ENCODE data around the gene ZNF705A.
"Not testable (repeated sequence)": the region's sequence is repeated elsewhere in the genome, so short reads cannot be mapped to it uniquely, and the experiment has no call there.

Gene ZNF705A
- 0 reads per million in 4 experiments for total RNA-seq

DNA sequence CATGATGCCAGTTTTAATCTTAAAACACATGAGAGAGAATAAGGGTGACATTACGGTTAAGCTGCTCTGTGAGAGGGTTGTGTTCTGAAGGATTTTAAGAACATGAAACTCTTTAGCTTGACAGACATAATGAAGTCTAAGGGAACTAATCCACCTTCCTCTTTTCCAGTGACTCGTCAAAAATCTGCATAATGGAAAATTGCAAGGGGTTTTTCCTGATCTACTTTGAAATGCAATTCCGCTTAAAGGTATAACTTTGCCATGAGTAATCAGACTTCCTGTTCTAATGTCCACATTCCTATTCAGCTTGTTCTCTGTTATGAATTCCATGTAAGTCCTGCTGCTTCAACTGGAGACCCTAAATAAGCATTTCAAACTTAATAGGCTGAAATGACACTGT lies at the start of gene ZNF705A:
TSS of gene ZNF705A (plus strand) at position 171 of the 400 bp plus-strand sequence. CDS start 15,611 bp downstream, outside the sequence.
- no peak for DNase-seq

DNA sequence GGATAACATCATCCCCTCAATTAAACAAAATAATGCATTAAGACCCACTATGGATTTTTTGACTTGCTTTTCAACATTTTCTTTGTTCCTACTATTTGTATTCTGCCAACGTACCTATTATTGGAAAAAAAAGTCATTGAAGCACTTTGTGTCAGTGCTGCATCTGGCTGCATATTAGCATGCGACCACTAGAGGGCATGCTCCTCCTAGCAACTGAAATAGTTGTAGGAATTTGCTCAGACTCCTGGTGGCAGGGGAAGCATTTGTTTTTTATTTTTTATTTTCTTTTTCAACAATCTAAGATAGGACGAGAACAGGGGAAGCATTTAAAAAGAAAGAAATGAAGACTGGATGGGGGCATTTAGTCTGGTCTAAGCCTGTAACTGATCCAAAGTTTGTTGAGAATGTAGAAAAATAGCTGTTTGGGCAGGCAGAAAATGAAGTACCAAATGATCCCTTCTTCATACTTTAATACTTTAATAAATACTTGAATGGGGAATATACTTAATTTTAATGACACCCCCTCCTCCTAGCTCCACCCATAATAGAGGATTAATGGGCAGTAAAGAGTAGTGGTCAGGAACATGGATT lies 47.9 kb upstream of the ZNF705A start:
- DNase-seq = peak; percentile 65

DNA sequence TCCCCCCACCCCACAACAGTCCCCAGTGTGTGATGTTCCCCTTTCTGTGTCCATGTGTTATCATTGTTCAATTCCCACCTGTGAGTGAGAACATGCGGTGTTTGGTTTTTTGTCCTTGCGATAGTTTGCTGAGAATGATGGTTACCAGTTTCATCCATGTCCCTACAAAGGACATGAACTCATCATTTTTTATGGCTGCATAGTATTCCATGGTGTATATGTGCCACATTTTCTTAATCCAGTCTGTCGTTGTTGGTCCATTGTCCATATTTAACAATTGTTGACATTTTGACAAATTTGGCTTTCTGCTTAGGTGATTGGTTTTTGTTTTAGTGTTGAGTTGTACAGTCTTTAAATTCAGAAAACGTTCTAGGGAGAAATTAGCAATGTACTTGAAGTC lies 43.7 kb upstream of the ZNF705A start:
- not testable (repeated sequence) for DNase-seq

DNA sequence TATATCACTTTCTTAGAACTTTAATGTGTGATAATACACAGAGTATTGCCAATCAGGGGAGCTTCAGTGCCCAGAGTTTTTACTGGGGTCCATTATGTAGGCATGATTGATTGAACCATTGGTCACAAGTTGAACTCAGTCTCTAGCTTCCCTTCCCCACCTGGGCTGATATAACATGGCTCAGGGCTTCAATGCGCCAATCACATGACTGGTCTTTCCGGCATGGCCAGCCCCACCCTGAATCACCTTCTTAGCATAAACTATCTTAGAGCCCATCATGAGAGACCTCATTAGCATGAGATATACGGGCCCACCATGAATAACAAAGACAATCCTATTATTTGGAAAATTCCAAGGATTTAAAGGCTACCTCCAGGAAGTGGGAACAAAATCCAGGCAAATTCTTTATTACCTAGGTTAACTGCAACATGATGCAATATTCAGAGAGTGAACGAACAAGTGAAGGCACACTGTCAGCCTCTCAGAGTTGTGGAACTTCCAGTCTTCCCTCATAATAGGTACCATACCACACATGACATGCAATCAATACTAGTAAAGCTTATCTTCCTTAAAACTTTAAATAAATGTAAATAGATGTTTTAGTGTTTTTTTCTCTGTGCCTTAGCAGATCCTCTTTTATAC lies 36.6 kb upstream of the ZNF705A start:
- DNase-seq = no peak

DNA sequence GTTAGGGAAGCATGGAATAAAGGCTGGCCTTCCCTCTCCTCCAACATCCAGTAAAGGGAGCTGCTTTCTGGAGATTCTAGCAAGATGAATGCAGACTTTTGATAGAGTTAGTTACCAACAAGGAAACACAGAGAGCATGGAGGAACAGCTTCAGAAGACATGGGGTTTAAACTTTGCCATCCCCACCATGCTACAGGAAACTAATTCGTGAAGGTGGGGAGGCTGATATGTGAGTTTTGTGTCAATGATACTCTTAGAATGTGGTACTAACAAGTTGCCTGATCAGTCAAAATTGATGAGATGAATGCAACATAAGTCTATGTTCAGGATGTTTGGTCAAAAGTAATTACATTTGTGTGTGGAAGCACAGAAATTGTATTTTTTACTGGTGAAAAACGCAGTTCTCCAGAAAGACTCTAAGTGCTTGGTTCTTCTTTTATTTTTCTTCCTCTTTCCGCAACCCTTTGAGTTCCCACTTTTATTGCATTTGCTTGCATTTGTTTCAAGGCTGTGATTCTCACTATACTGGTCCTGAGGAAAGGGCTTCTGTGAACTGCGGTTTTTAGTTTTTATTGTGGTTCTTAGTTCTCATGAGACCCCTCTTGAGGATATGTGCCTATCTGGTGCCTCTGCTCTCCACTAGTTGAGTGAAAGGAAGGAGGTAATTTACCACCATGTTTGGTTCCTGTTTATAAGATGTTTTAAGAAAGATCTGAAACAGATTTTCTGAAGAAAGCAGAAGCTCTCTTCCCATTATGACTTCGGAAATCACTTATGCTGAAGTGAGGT lies 33.5 kb upstream of the ZNF705A start, which contains the start of gene CLEC4A:
TSS of gene CLEC4A (plus strand) at position 494 of the 789 bp plus-strand sequence. CDS start at position 756, 262 bp downstream.
- DNase-seq = no peak

DNA sequence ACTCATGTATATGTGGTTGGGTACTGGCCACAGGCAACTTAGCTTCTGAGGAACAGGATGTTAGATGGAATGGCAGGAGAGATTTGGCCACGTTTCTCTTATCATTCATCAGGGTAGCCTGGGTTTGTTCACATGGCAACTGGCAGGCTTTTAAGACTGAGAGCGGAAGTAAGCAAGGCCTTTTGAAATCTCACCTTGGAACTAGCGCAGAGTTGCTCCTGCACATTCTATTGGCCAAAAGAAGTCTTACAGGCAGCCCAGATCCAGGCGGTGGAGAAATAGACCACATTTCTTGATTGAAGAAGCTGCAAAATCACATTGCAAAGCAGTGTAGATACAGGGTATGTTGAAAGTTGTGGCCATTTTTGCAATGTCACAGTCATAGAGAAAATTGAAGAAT lies 29.7 kb upstream of the ZNF705A start:
- no peak for DNase-seq

DNA sequence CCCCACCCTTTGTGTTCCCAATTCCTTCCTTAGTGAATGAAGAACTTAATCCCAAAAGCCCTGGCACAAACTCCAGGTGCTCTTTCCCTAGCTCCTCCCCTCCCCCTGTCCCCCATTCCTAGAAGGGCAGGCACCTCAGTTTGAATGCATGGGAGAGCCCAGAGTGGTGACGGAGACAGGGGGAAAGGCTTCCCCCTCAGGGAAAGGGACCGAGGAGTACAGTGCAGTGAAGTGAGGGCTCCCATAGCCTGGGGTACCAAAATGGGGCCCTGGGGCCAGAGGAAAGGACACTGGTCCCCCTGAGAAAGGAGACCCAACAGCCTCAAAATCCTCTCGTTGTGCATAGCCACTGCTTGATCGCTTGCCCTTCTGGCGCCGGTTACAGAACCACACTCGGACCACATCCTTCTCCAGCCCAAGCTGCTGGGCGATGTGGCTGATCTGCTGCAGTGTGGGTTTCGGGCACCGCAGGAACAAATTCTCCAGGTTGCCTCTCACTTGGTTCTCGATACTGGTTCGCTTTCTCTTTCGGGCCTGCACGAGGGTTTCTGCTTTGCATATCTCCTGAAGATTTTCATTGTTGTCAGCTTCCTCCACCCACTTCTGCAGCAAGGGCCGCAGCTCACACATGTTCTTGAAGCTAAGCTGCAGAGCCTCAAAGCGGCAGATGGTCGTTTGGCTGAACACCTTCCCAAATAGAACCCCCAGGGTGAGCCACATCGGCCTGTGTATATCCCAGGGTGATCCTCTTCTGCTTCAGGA lies 23.0 kb upstream of the ZNF705A start:
- DNase-seq = not testable (repeated sequence)

DNA sequence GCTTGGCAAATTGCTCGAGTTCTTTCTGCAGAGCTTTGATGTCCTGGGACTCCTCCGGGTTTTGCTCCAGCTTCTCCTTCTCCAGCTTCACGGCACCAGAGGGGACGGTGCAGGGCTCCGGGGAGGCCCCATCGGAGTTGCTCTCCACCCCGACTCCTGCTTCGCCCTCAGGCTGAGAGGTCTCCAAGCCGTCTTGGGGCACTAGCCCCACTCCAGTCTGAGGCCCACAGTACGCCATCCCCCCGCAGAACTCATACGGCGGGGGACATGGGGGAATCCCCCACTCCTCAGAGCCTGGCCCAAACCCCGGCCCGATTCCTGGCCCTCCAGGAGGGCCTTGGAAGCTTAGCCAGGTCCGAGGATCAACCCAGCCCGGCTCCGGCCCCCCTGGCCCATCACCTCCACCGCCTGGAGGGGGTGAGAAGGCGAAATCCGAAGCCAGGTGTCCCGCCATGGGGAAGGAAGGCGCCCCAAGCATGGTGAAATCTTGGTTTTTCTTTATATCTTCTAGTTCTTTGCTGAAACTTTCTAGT lies 22.4 kb upstream of the ZNF705A start:
- not testable (repeated sequence) for DNase-seq

DNA sequence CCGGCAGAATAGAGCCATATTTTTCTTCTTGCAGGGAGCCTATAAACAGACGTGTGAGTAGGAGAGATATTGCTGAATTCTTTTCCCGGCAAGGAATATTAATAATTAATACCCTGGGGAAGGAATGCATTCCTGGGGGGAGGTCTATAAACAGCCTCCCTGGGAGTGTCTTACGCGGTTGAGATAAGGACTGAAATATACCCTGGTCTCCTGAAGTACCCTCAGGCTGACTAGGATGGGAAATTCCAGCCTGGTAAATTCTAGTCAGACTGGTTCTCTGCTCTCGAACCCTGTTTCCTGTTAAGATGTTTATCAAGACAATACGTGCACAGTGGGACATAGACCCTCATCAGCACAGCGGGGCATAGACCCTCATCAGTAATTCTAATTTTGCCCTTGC lies 15.2 kb upstream of the ZNF705A start:
- not testable (repeated sequence) for DNase-seq

DNA sequence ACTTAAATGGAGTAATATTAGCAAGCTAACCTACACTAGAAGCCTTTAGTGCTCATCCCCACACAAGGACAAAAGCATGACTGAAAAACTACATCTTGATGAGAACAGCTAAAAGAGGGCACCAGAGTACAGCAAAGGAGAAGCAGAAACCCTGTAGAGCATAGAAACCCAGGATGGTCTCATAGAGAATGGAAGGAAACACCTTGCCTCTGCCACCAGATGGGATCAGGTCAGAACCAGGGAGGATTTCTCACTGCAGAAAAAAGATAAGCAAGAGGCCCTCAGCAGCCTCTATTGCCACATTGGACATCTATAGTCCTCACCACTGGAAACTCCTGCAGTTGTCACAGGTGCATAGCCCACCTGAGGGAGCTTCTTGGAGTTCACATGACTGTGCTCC lies 13.6 kb upstream of the ZNF705A start:
- no peak for DNase-seq

DNA sequence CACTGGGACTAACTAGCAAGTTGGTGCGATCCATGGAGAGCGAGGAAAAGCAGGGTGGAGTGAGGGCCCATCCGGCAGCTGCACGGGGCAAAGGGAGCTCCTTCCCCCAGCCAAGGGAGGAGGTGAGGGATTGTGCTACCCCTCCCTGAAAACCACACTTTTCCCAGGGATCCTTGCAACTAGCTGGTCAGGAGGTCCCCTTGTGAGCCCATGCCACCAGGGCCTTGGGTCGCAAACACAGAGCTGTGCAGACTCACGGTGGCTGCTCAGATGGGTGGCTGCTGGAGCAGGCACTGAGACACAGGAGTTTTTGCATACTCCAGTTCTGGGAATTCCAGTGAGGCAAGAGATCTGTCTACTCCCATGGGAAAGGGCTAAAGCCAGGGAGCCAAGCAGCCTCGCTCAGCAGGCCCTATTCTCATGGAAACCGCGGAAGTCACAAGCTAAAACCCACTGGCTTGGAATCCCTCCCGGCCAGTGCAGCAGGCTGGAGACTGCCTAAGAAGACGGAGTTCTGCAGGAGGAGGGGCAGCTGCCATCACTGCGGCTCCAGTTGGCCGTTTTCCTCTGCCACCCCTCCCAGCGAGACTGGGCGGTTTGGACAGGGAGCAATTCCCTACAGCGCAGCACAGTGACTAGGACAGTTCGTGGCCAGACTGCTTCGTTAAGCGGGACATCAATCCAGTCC lies 10.9 kb upstream of the ZNF705A start:
- no peak for DNase-seq

DNA sequence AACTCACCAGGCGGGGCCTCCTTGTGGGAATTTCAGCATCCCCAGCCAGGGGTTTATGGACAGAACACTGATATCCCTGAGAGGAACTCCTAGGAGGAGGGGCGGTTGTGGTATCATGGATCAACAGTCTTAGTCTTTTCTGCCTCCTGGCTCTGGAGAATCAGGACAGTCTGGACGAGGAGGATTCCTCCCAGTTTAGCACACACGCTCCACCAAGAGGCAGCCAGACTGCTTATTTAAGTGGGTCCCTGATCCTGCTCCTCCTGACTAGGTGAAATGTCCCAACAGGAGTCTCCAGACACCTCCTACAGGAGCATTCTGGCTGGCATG lies 10.4 kb upstream of the ZNF705A start:
- no peak for DNase-seq

DNA sequence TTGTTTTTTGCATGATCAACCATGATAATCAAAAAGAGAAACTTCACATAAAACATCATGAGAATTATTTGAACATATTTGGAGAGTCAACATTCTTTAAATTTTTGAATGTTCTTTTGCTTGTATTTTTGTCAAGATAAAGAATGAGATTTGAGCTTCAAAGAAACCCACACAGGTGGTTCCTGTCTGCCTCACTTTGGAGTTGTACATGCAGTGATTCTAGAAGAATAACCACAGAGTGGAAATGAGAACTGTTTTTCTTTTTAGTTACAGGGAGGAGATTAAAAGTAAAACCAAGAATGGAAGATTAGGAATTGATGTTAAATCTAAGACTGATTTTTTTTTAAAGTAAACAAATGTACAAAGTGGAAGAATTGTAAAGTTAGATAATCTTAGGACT lies 2.3 kb upstream of the ZNF705A start:
- no peak for DNase-seq

DNA sequence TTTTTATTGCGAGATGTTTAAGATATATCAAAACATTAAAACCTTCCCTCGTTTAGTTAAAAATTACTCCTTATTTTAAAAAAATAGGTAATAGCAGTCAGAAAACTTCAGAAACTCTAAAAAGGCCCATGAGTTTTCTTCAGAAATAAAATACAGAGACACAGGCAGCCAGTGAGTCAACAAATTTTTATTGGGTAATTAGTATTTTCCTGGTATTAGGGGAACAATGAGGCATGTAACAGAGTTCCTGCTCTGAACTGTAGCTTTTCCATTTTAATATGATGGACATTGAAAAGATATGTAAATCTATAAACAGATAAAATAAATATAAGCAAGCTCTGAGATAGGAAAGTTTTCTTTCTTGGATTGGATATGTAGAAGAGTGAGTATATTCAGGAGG lies 399 bp upstream of the ZNF705A start:
- no peak for DNase-seq

DNA sequence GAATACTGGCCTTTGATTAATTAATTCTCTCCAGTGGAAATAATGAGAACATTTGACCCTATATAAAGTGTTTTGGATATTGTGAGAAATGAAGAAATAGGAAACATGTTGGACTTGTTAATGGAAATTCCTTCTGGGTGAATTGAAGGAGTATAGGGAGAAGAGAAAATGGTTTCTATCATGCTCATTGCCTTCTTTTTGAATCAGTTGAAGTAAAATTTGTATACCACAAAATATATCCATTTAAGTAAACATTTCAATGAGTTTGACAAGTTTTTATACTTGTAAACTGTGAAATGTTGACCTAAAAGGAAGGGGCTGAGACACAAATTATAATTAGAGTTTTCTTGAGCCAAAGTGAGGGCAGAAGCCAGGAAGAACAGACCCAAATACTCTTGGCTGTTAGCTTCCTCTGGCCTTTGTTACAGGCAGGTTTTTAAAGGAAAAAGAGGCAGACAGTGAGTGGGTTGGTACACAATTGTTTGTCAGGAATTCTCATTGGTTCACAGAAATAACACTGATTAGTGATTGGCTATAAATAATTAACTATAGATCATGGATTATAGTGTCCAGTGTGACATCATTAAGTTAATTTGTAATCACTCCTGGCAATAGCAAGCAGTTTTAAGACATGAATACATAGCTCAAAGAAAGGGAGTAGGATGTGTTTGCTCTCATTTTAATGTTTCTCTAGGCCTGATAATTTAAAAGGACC lies 826 bp downstream of the ZNF705A start:
- no peak for DNase-seq

DNA sequence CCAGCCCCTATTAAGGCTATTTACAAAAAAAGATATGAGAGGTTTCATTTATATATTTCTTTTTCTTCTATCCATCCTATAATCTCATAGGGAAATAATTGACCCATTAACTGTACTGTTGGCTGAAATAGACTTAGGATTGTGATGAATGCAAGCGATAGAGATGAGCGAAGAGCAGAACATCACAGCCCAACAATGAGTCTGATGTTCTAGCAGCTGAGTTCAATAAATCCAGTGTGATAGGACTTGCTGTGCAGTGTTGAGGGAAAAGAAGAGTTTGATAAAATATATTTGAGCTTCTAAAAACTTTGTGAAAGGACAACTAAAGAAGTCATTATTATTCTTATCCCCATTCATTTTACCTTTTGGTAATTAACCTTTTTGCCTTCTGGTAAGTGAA lies 16.1 kb downstream of the ZNF705A start:
- DNase-seq = not testable (repeated sequence)

DNA sequence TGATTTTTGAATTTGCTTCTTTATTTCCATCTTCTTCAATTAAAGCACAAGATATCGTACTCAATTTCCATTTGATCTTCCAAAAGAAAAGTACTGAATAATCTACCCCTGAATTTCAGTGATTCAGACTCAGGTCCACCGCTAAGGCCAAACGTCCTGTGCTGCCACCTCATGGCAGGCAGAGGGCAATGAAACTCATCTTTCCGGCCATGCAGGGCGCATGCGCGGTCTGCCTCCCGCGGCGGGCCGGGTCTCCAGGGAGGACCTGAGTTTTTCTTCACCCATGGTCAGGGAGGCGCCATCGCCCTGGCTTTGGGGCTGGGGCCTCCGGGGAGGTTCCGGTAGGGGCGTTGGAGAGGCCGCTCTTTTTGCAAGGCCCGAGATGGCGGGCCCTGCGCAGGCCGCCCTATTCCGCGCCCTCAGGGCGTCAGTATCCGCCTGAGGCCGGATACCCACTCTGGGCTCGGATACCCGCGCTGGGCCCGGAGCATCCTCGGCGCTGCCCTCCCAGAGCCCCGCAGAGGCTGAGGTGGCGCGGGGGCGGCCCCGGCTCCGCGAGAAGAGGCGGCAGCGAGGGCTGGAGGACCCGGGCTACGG lies 23.3 kb downstream of the ZNF705A start:
- peak; percentile 66 for DNase-seq

DNA sequence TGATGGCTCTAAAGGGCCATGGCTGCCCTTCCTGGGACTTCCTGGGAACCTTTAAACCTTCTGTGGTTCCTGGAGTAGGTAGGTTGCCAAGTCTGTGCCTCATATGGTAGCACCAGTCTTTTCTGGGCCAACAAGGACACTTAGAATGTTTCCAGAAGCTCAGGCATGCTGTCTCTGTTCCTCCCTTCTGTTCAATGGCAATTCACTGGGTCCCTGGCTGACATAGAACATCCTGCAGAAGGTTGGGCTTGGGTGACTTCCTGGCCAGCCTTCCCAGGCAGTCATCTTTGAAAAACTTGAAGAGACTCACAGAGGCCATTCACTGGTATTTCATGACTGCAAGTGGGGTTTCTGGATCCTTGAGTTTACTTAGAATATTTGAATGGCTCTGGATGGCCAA lies 24.5 kb downstream of the ZNF705A start:
- DNase-seq = not testable (repeated sequence)

DNA sequence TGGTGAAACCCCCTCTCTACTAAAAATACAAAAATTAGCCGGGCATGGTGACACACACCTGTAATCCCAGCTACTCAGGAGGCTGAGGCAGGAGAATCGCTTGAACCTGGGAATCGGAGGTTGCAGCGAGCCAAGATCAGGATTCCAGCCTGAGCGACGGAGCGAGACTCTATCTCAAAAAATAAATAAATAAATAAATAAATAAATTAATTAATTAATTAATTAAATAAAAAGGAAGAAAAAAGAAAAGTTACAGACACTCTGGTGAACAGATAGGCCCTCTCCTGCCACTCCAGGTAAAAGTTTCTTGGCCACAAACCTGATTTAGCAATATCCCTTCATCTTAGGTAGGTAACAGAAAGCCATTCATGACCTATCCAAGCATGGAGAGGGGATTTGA lies 26.1 kb downstream of the ZNF705A start:
- DNase-seq = not testable (repeated sequence)

DNA sequence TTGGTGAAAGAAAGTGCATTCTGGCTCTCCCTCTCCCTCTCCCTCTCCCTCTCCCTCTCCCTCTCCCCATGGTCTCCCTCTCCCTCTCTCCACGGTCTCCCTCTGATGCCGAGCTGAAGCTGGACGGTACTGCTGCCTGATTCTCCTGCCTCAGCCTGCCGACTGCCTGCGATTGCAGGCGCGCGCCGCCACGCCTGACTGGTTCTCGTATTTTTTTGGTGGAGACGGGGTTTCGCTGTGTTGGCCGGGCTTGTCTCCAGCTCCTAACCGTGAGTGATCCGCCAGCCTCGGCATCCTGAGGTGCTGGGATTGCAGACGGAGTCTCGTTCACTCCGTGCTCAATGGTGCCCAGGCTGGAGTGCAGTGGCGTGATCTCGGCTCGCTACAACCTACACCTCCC lies 26.5 kb downstream of the ZNF705A start:
- not testable (repeated sequence) for DNase-seq

DNA sequence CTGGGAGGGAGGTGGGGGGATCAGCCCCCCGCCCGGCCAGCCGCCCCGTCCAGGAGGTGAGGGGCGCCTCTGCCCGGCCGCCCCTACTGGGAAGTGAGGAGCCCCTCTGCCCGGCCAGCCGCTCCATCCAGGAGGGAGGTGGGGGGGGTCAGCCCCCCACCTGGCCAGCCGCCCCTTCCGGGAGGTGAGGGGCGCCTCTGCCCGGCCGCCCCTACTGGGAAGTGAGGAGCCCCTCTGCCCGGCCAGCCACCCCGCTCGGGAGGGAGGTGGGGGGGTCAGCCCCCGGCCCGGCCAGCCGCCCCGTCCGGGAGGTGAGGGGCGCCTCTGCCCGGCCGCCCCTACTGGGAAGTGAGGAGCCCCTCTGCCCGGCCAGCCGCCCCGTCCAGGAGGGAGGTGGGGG lies 27.4 kb downstream of the ZNF705A start:
- not testable (repeated sequence) for DNase-seq
